ENCODE measurements around the gene PARD3B.

The PARD3B gene

GRCh38 chr2:205352593-205352992 is 807.3 kb downstream of the PARD3B start:
- no peak for TF ChIP-seq CTCF (IDR thresholded peaks at IDR 0.05; ENCODE audit: control insufficient read depth, extremely low read depth, insufficient read depth)
- DNase-seq (ENCODE audit: low read depth), result no peak
- H3K4me3 ChIP-seq (ENCODE audit: low read depth, low read length), result no peak overlapping the region

DNA sequence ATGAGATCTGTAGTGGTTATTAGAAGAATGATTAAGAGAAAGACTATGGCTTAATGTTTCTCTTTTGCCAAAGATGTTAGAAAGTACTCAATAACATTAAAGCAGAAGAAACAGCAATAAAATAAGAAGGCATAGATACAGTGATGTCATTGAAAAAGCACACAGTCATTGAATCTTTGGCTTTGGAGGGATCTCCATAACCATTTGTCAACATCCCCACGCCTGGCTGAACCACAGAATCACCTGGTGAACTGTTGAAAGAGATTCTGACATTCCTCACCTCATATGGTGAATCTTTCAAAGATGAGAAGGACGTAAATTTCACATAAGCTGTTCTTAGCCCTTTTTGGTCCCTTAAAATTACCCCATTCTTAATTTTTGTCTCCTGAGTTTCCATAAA is 812.5 kb downstream of the PARD3B start:
- H3K4me3 ChIP-seq (ENCODE audit: low read depth, low read length), result no peak overlapping the region
- no peak for TF ChIP-seq CTCF (IDR thresholded peaks at IDR 0.05; ENCODE audit: control insufficient read depth, extremely low read depth, insufficient read depth)
- no peak for DNase-seq (ENCODE audit: low read depth)

- DNase-seq (ENCODE audit: low read depth), result no peak
- TF ChIP-seq CTCF (IDR thresholded peaks at IDR 0.05; ENCODE audit: control insufficient read depth, extremely low read depth, insufficient read depth), result no peak
- H3K4me3 ChIP-seq (ENCODE audit: low read depth, low read length), result no peak overlapping the region
These were observed 813.1 kb downstream of the PARD3B start for GRCh38 chr2:205358351-205358815.

DNA sequence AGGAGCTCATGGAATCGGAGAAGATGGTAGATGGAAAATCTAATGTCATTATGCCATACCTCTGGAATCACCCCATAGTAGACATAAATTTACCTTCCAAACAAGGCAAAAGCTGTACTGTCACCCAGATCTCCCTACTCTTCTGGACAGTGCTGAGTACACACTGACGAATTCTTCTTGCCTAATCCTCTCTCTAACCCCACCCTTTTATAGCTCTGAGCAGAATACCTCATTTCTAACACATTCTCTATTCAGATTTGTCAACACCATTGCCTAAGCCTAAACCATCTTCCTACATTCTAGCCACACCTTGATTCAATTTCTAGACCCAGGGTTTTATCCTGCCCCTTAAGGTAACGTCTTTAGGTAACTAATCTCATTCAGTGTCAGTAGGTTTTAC is 816.0 kb downstream of the PARD3B start:
- DNase-seq (ENCODE audit: low read depth), result no peak
- TF ChIP-seq CTCF (IDR thresholded peaks at IDR 0.05; ENCODE audit: control insufficient read depth, extremely low read depth, insufficient read depth), result no peak
- H3K4me3 ChIP-seq (ENCODE audit: low read depth, low read length), result no peak overlapping the region

- H3K4me3 ChIP-seq (ENCODE audit: low read depth, low read length), result no peak overlapping the region
- no peak for TF ChIP-seq CTCF (IDR thresholded peaks at IDR 0.05; ENCODE audit: control insufficient read depth, extremely low read depth, insufficient read depth)
- no peak for DNase-seq (ENCODE audit: low read depth)
These were observed 816.7 kb downstream of the PARD3B start for GRCh38 chr2:205361970-205362369.

GRCh38 chr2:205364261-205364660 is 819.0 kb downstream of the PARD3B start:
- no peak for TF ChIP-seq CTCF (IDR thresholded peaks at IDR 0.05; ENCODE audit: control insufficient read depth, extremely low read depth, insufficient read depth)
- DNase-seq (ENCODE audit: low read depth), result no peak
- no peak overlapping the region for H3K4me3 ChIP-seq (ENCODE audit: low read depth, low read length)

DNA sequence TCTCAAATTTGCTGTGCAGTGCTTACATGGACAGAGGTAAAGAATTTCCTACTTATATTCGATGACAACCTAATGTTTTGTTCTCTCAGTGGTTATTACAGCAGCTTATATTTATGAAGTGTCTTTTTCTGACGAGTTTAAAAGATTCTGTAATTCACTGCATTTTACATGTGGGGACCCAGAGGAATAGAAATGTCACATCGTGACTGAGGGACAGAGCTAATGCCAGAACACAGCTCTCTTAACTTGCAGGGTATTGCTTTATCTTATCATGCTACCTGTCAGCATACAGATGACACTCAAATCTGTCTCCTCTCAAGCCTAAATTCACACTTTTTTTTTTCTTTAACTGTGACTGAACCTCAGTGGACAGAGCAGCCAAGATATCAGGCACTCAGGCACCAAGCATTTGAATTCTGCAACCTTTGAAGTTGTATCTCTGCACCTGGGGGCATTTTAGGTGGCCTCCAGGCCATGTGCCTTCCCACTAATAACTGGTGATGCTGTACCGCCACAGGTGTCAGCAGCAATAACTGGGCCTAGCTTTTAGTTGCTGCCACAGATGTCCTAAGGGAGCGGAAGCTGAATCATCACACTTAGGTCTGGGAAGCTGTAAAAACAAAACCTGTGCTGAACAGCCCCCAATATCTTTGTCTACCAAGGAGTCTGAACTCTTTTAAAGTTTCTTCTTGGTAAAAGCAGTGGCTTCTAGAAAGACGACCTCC is 821.2 kb downstream of the PARD3B start:
- no peak for DNase-seq (ENCODE audit: low read depth)
- H3K4me3 ChIP-seq (ENCODE audit: low read depth, low read length), result no peak overlapping the region
- TF ChIP-seq CTCF (IDR thresholded peaks at IDR 0.05; ENCODE audit: control insufficient read depth, extremely low read depth, insufficient read depth), result no peak
